Endothelial cell of umbilical vein (primary cell): Measurements from ENCODE around the gene ITGB8. TPM values are rescaled to one million over a fixed set of nuclear protein-coding genes. Genes with fewer than 3 reads are reported as not detected.

Experiments used
- BruUV-seq: library from RNA; stranded (reverse); fragments of 400-500 nt; replicated peaks from 2 replicates; lab custom pipeline; 2021; lab: Mats Ljungman, UMichigan
- CTCF ChIA-PET: fragments of 300-600, 350-600 bp; sonication (Branson Sonifier 250); formaldehyde crosslinking; loops from one replicate; lab custom pipeline; 2021; ENCODE audit warnings: antibody characterized with exemption, inconsistent platforms; lab: Charles Lee
- POLR2A ChIA-PET: fragments of 300-600, 350-600 bp; sonication (Branson Sonifier 250); formaldehyde crosslinking; loops from one replicate; lab custom pipeline; 2021; ENCODE audit warnings: antibody characterized with exemption, inconsistent platforms; lab: Charles Lee
- DNase-seq: peaks from one replicate; pipeline ENCODE4 v3.0.0-alpha.2; 2011; ENCODE audit warnings: low read depth, low spot score
- FAIRE-seq: peaks from 2 replicates; lab custom pipeline; 2011; peaks lifted over from hg19 to GRCh38; lab: Jason Lieb, UNC
- H2AFZ ChIP-seq: 2 replicates; pipeline ENCODE4 v1.6.0; 2012; ENCODE audit warnings: low read depth, low read length, control low read depth, inconsistent platforms
- H3K27ac ChIP-seq: 2 replicates; pipeline ENCODE4 v1.5.1; 2011; ENCODE audit warnings: low read depth, mild to moderate bottlenecking, control low read depth, low read length, moderate library complexity; ENCODE audit not compliant: insufficient read depth
- H3K27me3 ChIP-seq, 2 experiments: 2 replicates each; pipeline versions ENCODE4 v1.6.0 to v1.6.1; 2011; ENCODE audit warnings: low read length in 2 of 2, mixed read lengths in 1 of 2; ENCODE audit not compliant: control insufficient read depth in 2 of 2, insufficient read depth in 2 of 2
- H3K36me3 ChIP-seq, 2 experiments: 2 replicates in 1 of 2; 3 replicates in 1 of 2; pipeline ENCODE4 v1.5.1; 2011; ENCODE audit warnings: low read length in 2 of 2, mild to moderate bottlenecking in 1 of 2, moderate library complexity in 1 of 2; ENCODE audit not compliant: control insufficient read depth in 2 of 2, insufficient read depth in 2 of 2; ENCODE audit errors: extremely low read depth in 1 of 2
- H3K4me1 ChIP-seq: 3 replicates; pipeline ENCODE4 v1.5.1; 2011; ENCODE audit warnings: mild to moderate bottlenecking, low read length; ENCODE audit not compliant: control insufficient read depth, insufficient read depth; ENCODE audit errors: extremely low read depth
- H3K4me2 ChIP-seq: 2 replicates; pipeline ENCODE4 v1.6.1; 2011; ENCODE audit warnings: low read length, control low read depth, mixed read lengths; ENCODE audit not compliant: insufficient read depth
- H3K4me3 ChIP-seq, 3 experiments: fragments of 200-600 bp in 1 of 3; sonication (generic), shearing (Covaris generic) in 1 of 3; replicated peaks in 1 of 3; 2 replicates each; pipeline ENCODE4 v1.5.1; 2011 to 2016; ENCODE audit warnings: control low read depth in 3 of 3, low read length in 3 of 3, mild to moderate bottlenecking in 2 of 3, inconsistent platforms in 1 of 3, low read depth in 1 of 3, moderate library complexity in 1 of 3; ENCODE audit not compliant: insufficient read depth in 1 of 3
- H3K79me2 ChIP-seq: 2 replicates; pipeline ENCODE4 v1.6.0; 2012; ENCODE audit warnings: low read length, inconsistent platforms; ENCODE audit not compliant: control insufficient read depth, insufficient read depth
- H3K9ac ChIP-seq: replicated peaks from 2 replicates; pipeline ENCODE3; 2011; ENCODE audit warnings: low read length, control low read depth; ENCODE audit not compliant: insufficient read depth; ENCODE audit errors: extremely low read depth
- H3K9me1 ChIP-seq: replicated peaks from 3 replicates; pipeline ENCODE4 v1.6.0; 2011; ENCODE audit warnings: mild to moderate bottlenecking, low read length; ENCODE audit not compliant: control insufficient read depth, insufficient read depth; ENCODE audit errors: extremely low read depth
- H3K9me3 ChIP-seq: replicated peaks from 2 replicates; pipeline ENCODE4 v1.5.1; 2012; ENCODE audit warnings: low read length, inconsistent platforms; ENCODE audit not compliant: control insufficient read depth, insufficient read depth
- H4K20me1 ChIP-seq: replicated peaks from 2 replicates; pipeline ENCODE3; 2011; ENCODE audit warnings: mild to moderate bottlenecking, low read length; ENCODE audit not compliant: control insufficient read depth, insufficient read depth; ENCODE audit errors: extremely low read depth
- FOS ChIP-seq: IDR thresholded peaks from 2 replicates; pipeline ENCODE4 v1.6.1; 2011; ENCODE audit warnings: mild to moderate bottlenecking, low read length, moderate library complexity, borderline replicate concordance; ENCODE audit not compliant: insufficient read depth
- JUN ChIP-seq: IDR thresholded peaks from 2 replicates; pipeline ENCODE4 v1.6.1; 2011; ENCODE audit warnings: borderline replicate concordance, low read depth; ENCODE audit not compliant: insufficient read length, insufficient read depth
- MYC ChIP-seq: IDR thresholded peaks from one replicate; pipeline ENCODE4 v1.6.1; 2011; ENCODE audit warnings: mild to moderate bottlenecking, low read depth, low read length
- dilution Hi-C: fragments of 300-500 bp; cut with MboI; formaldehyde crosslinking; loops from one replicate; pipeline ENCODE4 v1.15.0; 2019; ENCODE audit warnings: low sequenced_read_pairs; ENCODE audit not compliant: extremely low pct_ligation_motif_present
- intact Hi-C: fragments of 100-400 bp; cut with micrococcal nuclease; formaldehyde crosslinking; loops from one replicate; pipeline ENCODE4 v1.10.0; 2022
- polyA plus RNA-seq, 4 experiments: library from polyadenylated mRNA; depleted of rRNA in 3 of 4; stranded (reverse) in 3 of 4; unstranded in 1 of 4; fragments of >200 nt; gene quantifications; 2 replicates each; pipeline versions ENCODE4 v1.2.1 to v1.2.3, GENCODE V29; 2011 to 2012; ENCODE audit warnings: missing spikeins in 1 of 4
- total RNA-seq: library from RNA; stranded (reverse); gene quantifications from 2 replicates; pipeline ENCODE4 v1.2.3, GENCODE V29; 2021

The ITGB8 gene
- total and polyA plus RNA-seq, 2 donors (not counting 3 experiments of a cell fraction or from before 2014, with no cell fraction given) = 2.9 to 8.2 TPM

- Histone ChIP-seq H3K79me2 (no peaks in the 10 kb centered on the region), H3K9me3 (no peaks in the 10 kb centered on the region), H4K20me1 (no peaks in the 10 kb centered on the region), H3K4me1 (peaks cover 30% of the 10 kb centered on the region), H2AFZ (no peak overlapping the region), H3K27me3 (no peaks in the 10 kb centered on the region), H3K4me3 (peak overlapping the region in 1 of 3 experiments; percentile 14), H3K4me2 (peak overlapping the region; percentile 73), H3K27ac (peak overlapping the region; percentile 86), H3K9me1 (no peaks in the 10 kb centered on the region), H3K9ac (peak overlapping the region; percentile 64), H3K36me3 (no peaks in the 10 kb centered on the region)
- BruUV-seq = no TSS peak
- dilution Hi-C loops = no loop called here
- DNase-seq (peak; percentile 87), FAIRE-seq (peak; percentile 90)
- TF ChIP-seq MYC = no peak
- TF ChIP-seq FOS = peak; percentile 49
- peak; percentile 51 for TF ChIP-seq JUN
- intact Hi-C loops = loop anchor here (1.0 to 2.0 kb wide), 7 partner anchors 22 to 244 kb away; partner anchors contain the start of gene ITGB8
- ChIA-PET CTCF (interaction anchor here (0.6 to 3.0 kb wide), 9 partner anchors 15 to 638 kb away, joined by 3 to 18 read pairs (median 3); no protein-coding TSS in a partner anchor), POLR2A (interaction anchor here (1.1 kb wide), 2 partner anchors 19 to 22 kb away, joined by 3 to 5 read pairs; partner anchors contain the start of gene ITGB8)
These were observed 21.2 kb downstream of the ITGB8 start for GRCh38 chr7:20351901-20352300.

GRCh38 chr7:20352573-20353306 lies 22.0 kb downstream of the ITGB8 start:
- H3K9ac ChIP-seq = peak overlapping the region; percentile 56
- H3K27ac ChIP-seq = peak overlapping the region; percentile 86
- dilution Hi-C loops (no loop called here), intact Hi-C loops (loop anchor here (1.0 to 2.0 kb wide), 7 partner anchors 22 to 244 kb away; partner anchors contain the start of gene ITGB8)
- ChIA-PET POLR2A (interaction anchor here (1.1 kb wide), 1 partner anchor 22 kb away, joined by 5 read pairs; the partner anchor contains the start of gene ITGB8), CTCF (interaction anchor here (0.8 to 3.0 kb wide), 8 partner anchors 16 to 639 kb away, joined by 3 to 18 read pairs (median 3); no protein-coding TSS in a partner anchor)
- peak; percentile 73 for DNase-seq
- H3K27me3 ChIP-seq = no peaks in the 10 kb centered on the region
- H3K79me2 ChIP-seq = no peaks in the 10 kb centered on the region
- no peaks in the 10 kb centered on the region for H3K9me3 ChIP-seq
- no peaks in the 10 kb centered on the region for H3K36me3 ChIP-seq
- TF ChIP-seq JUN = peak; percentile 46
- peak; percentile 60 for TF ChIP-seq FOS
- TF ChIP-seq MYC = no peak
- no peaks in the 10 kb centered on the region for H4K20me1 ChIP-seq
- H3K4me2 ChIP-seq = peak overlapping the region; percentile 73
- no TSS peak for BruUV-seq
- no peak overlapping the region for H2AFZ ChIP-seq
- H3K4me1 ChIP-seq = peaks cover 30% of the 10 kb centered on the region
- peak; percentile 80 for FAIRE-seq
- no peaks in the 10 kb centered on the region for H3K9me1 ChIP-seq
- H3K4me3 ChIP-seq = no peak overlapping the region
